HepG2 (cell line): Measurements from ENCODE around the gene MAP3K21. TPM values are rescaled to one million over a fixed set of nuclear protein-coding genes. Genes with fewer than 3 reads are reported as not detected.

Experiments used
- ATAC-seq: fragments of 200-7000 bp; cut with Tn5 transposase; 3 replicates; pipeline ENCODE4 v1.9.1; 2020; ENCODE audit warnings: mild to moderate bottlenecking, moderate library complexity
- BruUV-seq: library from RNA; stranded (reverse); fragments of 400-500 nt; replicated peaks from 2 replicates; lab custom pipeline; 2021; lab: Mats Ljungman, UMichigan
- CTCF ChIA-PET: fragments of 300-600 bp; formaldehyde crosslinking; extraction: SDS; loops from one replicate; lab custom pipeline; 2021; ENCODE audit warnings: low total read pairs, inconsistent platforms, low intra/inter-chr PET ratio; lab: Yijun Ruan, JAX
- POLR2A ChIA-PET: fragments of 350-600 bp; sonication (Branson Sonifier 250); formaldehyde crosslinking; loops from one replicate; lab custom pipeline; 2020; ENCODE audit warnings: antibody characterized with exemption, inconsistent platforms; lab: Yijun Ruan, JAX
- DNase-seq: peaks from one replicate; pipeline ENCODE4 v3.0.0-alpha.2; 2015; ENCODE audit warnings: low spot score
- FAIRE-seq: peaks from 3 replicates; lab custom pipeline; 2011; peaks lifted over from hg19 to GRCh38; lab: Jason Lieb, UNC
- H2AFZ ChIP-seq: one replicate; pipeline ENCODE4 v1.6.1; 2011; ENCODE audit warnings: low read length, inconsistent platforms
- H3K27ac ChIP-seq: fragments of 300-600 bp; 3 replicates; pipeline ENCODE4 v1.8.0; 2011; ENCODE audit warnings: mixed run types, mild to moderate bottlenecking, mixed read lengths, low read length, inconsistent platforms; ENCODE audit not compliant: insufficient read depth; ENCODE audit errors: extremely low read length
- H3K27me3 ChIP-seq, 2 experiments: fragments of 200-600 bp in 1 of 2; 2 replicates in 1 of 2; 3 replicates in 1 of 2; pipeline versions ENCODE4 v1.6.0 to v1.8.0; 2011; ENCODE audit warnings: low read length in 2 of 2, mild to moderate bottlenecking in 2 of 2, moderate library complexity in 2 of 2, inconsistent platforms in 1 of 2; ENCODE audit not compliant: insufficient read depth in 2 of 2, control insufficient read depth in 1 of 2
- H3K36me3 ChIP-seq, 2 experiments: fragments of 200-600 bp in 1 of 2; replicated peaks in 1 of 2; 2 replicates in 1 of 2; 3 replicates in 1 of 2; pipeline versions ENCODE4 v1.5.1 to v1.8.0; 2011; ENCODE audit warnings: low read length in 2 of 2, inconsistent platforms in 1 of 2; ENCODE audit not compliant: insufficient read depth in 2 of 2, control insufficient read depth in 1 of 2
- H3K4me1 ChIP-seq: 2 replicates; pipeline ENCODE4 v1.5.1; 2012; ENCODE audit warnings: low read length, inconsistent platforms; ENCODE audit not compliant: insufficient read depth
- H3K4me2 ChIP-seq: 2 replicates; pipeline ENCODE4 v1.6.0; 2011; ENCODE audit warnings: low read depth, low read length, inconsistent platforms
- H3K4me3 ChIP-seq, 3 experiments: fragments of 200-600 bp in 1 of 3; sonication (generic), shearing (Covaris generic) in 1 of 3; replicated peaks in 1 of 3; 2 replicates each; pipeline ENCODE4 v1.5.1; 2011 to 2016; ENCODE audit warnings: low read length in 3 of 3, inconsistent platforms in 2 of 3, low read depth in 2 of 3, mild to moderate bottlenecking in 2 of 3, control low read depth in 1 of 3, mixed read lengths in 1 of 3; ENCODE audit not compliant: insufficient read depth in 1 of 3
- H3K79me2 ChIP-seq: one replicate; pipeline ENCODE4 v1.6.1; 2011; ENCODE audit warnings: low read length, inconsistent platforms; ENCODE audit not compliant: insufficient read depth
- H3K9ac ChIP-seq: 2 replicates; pipeline ENCODE4 v1.6.0; 2011; ENCODE audit warnings: mild to moderate bottlenecking, low read depth, low read length, inconsistent platforms; ENCODE audit not compliant: insufficient read depth
- H3K9me3 ChIP-seq: 2 replicates; pipeline ENCODE4 v1.5.1; 2012; ENCODE audit warnings: mild to moderate bottlenecking, low read length
- H4K20me1 ChIP-seq: 2 replicates; pipeline ENCODE4 v1.6.0; 2011; ENCODE audit warnings: inconsistent platforms, mild to moderate bottlenecking, low read length, moderate library complexity; ENCODE audit not compliant: insufficient read depth
- CBFB ChIP-seq: sonication (generic); formaldehyde crosslinking; IDR thresholded peaks from 2 replicates; pipeline ENCODE4 v1.4.0; 2020; ENCODE audit warnings: missing genetic modification reagents
- CENPX ChIP-seq: sonication (generic); formaldehyde crosslinking; IDR thresholded peaks from 2 replicates; pipeline ENCODE4 v1.9.0; 2021; ENCODE audit warnings: mild to moderate bottlenecking, missing genetic modification reagents, moderate library complexity
- HDAC1 ChIP-seq: sonication (generic); formaldehyde crosslinking; IDR thresholded peaks from 2 replicates; pipeline ENCODE4 v1.5.1; 2020; ENCODE audit warnings: mild to moderate bottlenecking, missing genetic modification reagents
- IRX3 ChIP-seq: sonication (generic); formaldehyde crosslinking; IDR thresholded peaks from 2 replicates; pipeline ENCODE4 v1.8.1; 2023; ENCODE audit warnings: mild to moderate bottlenecking, low read depth, missing genetic modification reagents, borderline replicate concordance
- KDM2A ChIP-seq: sonication (generic); formaldehyde crosslinking; IDR thresholded peaks from 2 replicates; pipeline ENCODE4 v1.4.0; 2020; ENCODE audit warnings: low read depth, missing genetic modification reagents, borderline replicate concordance
- MIXL1 ChIP-seq: IDR thresholded peaks from 2 replicates; pipeline ENCODE4 v1.6.1; 2016
- PLRG1 ChIP-seq: fragments of 450-650 bp; conservative IDR thresholded peaks from 2 replicates; pipeline ENCODE4 v1.6.1; 2016
- PRDM4 ChIP-seq: sonication (generic); formaldehyde crosslinking; IDR thresholded peaks from 2 replicates; pipeline ENCODE4 v1.9.0; 2021; ENCODE audit warnings: missing genetic modification reagents, borderline replicate concordance
- RARA ChIP-seq: IDR thresholded peaks from 2 replicates; pipeline ENCODE4 v1.6.1; 2016; ENCODE audit warnings: missing genetic modification reagents, missing compliant biosample characterization
- U2AF2 ChIP-seq: fragments of 200-400 bp; formaldehyde crosslinking; IDR thresholded peaks from 2 replicates; pipeline ENCODE4 v1.6.1; 2017; ENCODE audit warnings: low read depth, mild to moderate bottlenecking, low read length
- YEATS4 ChIP-seq: sonication (generic); formaldehyde crosslinking; IDR thresholded peaks from 2 replicates; pipeline ENCODE4 v1.4.0; 2020; ENCODE audit warnings: missing genetic modification reagents, borderline replicate concordance
- ZNF441 ChIP-seq: sonication (generic); formaldehyde crosslinking; IDR thresholded peaks from 2 replicates; pipeline ENCODE4 v1.7.0; 2021; ENCODE audit warnings: missing genetic modification reagents, borderline replicate concordance
- ZNF446 ChIP-seq: sonication (generic); formaldehyde crosslinking; IDR thresholded peaks from 2 replicates; pipeline ENCODE4 v1.5.0; 2020; ENCODE audit warnings: mild to moderate bottlenecking, missing genetic modification reagents
- ZNF703 ChIP-seq: sonication (generic); formaldehyde crosslinking; IDR thresholded peaks from 2 replicates; pipeline ENCODE4 v1.5.1; 2020; ENCODE audit warnings: missing genetic modification reagents, mild to moderate bottlenecking, moderate library complexity, borderline replicate concordance
- ZNF704 ChIP-seq: sonication (generic); formaldehyde crosslinking; IDR thresholded peaks from 2 replicates; pipeline ENCODE4 v1.8.1; 2023; ENCODE audit warnings: mild to moderate bottlenecking, inconsistent platforms, moderate library complexity, missing genetic modification reagents, borderline replicate concordance
- ZNF709 ChIP-seq: sonication (generic); formaldehyde crosslinking; IDR thresholded peaks from 2 replicates; pipeline ENCODE4 v1.5.0; 2020; ENCODE audit warnings: mild to moderate bottlenecking, missing genetic modification reagents
- ZNF792 ChIP-seq: IDR thresholded peaks from 2 replicates; pipeline ENCODE4 v1.6.1; 2016
- WGBS: methylation state at CpG from one replicate; pipeline ENCODE4 v1.1.6; 2017; ENCODE audit warnings: low lambda C conversion rate; 5-methylcytosine and 5-hydroxymethylcytosine counted together
- in situ Hi-C: cut with HindIII; loops from 2 replicates; pipeline ENCODE4 v1.10.0; 2017; ENCODE audit warnings: low pct_unique_long_range_greater_than_20kb; ENCODE audit not compliant: extremely low pct_ligation_motif_present
- intact Hi-C: fragments of 100-400 bp; cut with micrococcal nuclease; formaldehyde crosslinking; loops from one replicate; pipeline ENCODE4 v1.10.0; 2022; ENCODE audit not compliant: unreplicated experiment
- polyA plus RNA-seq, 8 experiments: library from polyadenylated mRNA; depleted of rRNA in 3 of 8; stranded (reverse) in 7 of 8; unstranded in 1 of 8; fragments of >200 nt; fragmentation: Illumina TruSeq in 4 of 8; extraction: Trizol in 4 of 8; gene quantifications; 2 replicates each; pipeline versions ENCODE4 v1.2.1 to v1.2.3, GENCODE V29; 2011 to 2016; ENCODE audit warnings: low read depth in 4 of 8, missing spikeins in 1 of 8, mixed read lengths in 1 of 8; ENCODE audit not compliant: insufficient read depth in 1 of 8
- total RNA-seq, 5 experiments: library from RNA; depleted of rRNA; stranded (reverse); fragments of >200 nt; fragmentation: Illumina TruSeq; extraction: Trizol; gene quantifications; 2 replicates each; pipeline ENCODE4 v1.2.3, GENCODE V29; 2016; ENCODE audit warnings: low read depth in 1 of 5

The MAP3K21 gene
- total and polyA plus RNA-seq, 2 of the 13 experiments (the other 11 are each of a cell fraction or from before 2014, with no cell fraction given) = not detected

GRCh38 chr1:233295237-233295974 is 32.1 kb upstream of the MAP3K21 start, which contains the start of gene PCNX2 (continued):
- TF ChIP-seq CBFB (CRISPR knock-in tag) (no peak), IRX3 (CRISPR knock-in tag) (no peak), ZNF704 (CRISPR knock-in tag) (no peak), MIXL1 (CRISPR knock-in tag) (no peak)

- CTCF ChIA-PET = no interaction called here
- H3K36me3 ChIP-seq = no peaks in the 10 kb centered on the region
- H3K9ac ChIP-seq = no peak overlapping the region
These were observed 31.6 kb upstream of the MAP3K21 start for GRCh38 chr1:233295975-233296322.

More at GRCh38 chr1:233295975-233296322, 31.6 kb upstream of the MAP3K21 start:
- POLR2A ChIA-PET = no interaction called here
- no TSS peak for BruUV-seq
- no peak overlapping the region for H3K4me2 ChIP-seq
- intact Hi-C loops = no loop called here
- whole genome bisulfite sequencing = 12% methylated on average over 5 of the region's 5 CpGs
- ATAC-seq (no peak), DNase-seq (no peak), FAIRE-seq (no peak)
- no peak overlapping the region for H3K27ac ChIP-seq
- H3K4me3 ChIP-seq = no peak overlapping the region
- no peaks in the 10 kb centered on the region for H3K9me3 ChIP-seq
- no peak overlapping the region for H2AFZ ChIP-seq
- H3K27me3 ChIP-seq = peaks cover 0 to 6% of the 10 kb centered on the region in 2 experiments; a peak in 1 of 5 replicates
- in situ Hi-C loops = no loop called here
- TF ChIP-seq YEATS4 (CRISPR knock-in tag) (no peak), KDM2A (no peak), PLRG1 (no peak), ZNF703 (CRISPR knock-in tag) (no peak), CENPX (no peak), ZNF709 (CRISPR knock-in tag) (no peak), RARA (no peak), ZNF792 (no peak), ZNF446 (CRISPR knock-in tag) (no peak), PRDM4 (CRISPR knock-in tag) (no peak), ZNF441 (no peak), HDAC1 (CRISPR knock-in tag) (no peak), U2AF2 (no peak)
- no peaks in the 10 kb centered on the region for H3K79me2 ChIP-seq
- H4K20me1 ChIP-seq = no peaks in the 10 kb centered on the region
- H3K4me1 ChIP-seq = no peaks in the 10 kb centered on the region
